Uterus (tissue), 4 donors: ENCODE measurements around the gene OAS3. TPM values are rescaled to one million over a fixed set of nuclear protein-coding genes. Genes with fewer than 3 reads are reported as not detected.

ENCODE experiments used
- DNase-seq, 2 donors: peaks; one replicate each; pipeline ENCODE4 v3.0.0-alpha.2; 2019 to 2020
- H3K27ac ChIP-seq, 2 donors: fragments of 200-600 bp; sonication (generic); 1 replicate in 1 of 2; 2 replicates in 1 of 2; pipeline ENCODE4 v1.5.1; 2016 to 2018
- H3K27me3 ChIP-seq, 2 donors: fragments of 200-600 bp; sonication (generic); one replicate each; pipeline ENCODE4 v1.5.1; 2018 to 2019; ENCODE audit warnings: control low read depth in 1 of 2
- H3K36me3 ChIP-seq, 2 donors: fragments of 200-600 bp; sonication (generic); one replicate each; pipeline ENCODE4 v1.5.1; 2019; ENCODE audit warnings: control low read depth in 1 of 2
- H3K4me1 ChIP-seq, 2 donors: fragments of 200-600 bp; sonication (generic); one replicate each; pipeline ENCODE4 v1.5.1; 2018 to 2019; ENCODE audit warnings: control low read depth in 1 of 2
- H3K4me3 ChIP-seq, 2 donors: fragments of 200-600 bp; sonication (generic); 1 replicate in 1 of 2; 2 replicates in 1 of 2; pipeline ENCODE4 v1.5.1; 2018 to 2019; ENCODE audit warnings: mild to moderate bottlenecking in 1 of 2
- H3K9me3 ChIP-seq, 2 donors: fragments of 200-600 bp; sonication (generic); one replicate each; pipeline ENCODE4 v1.5.1; 2019; ENCODE audit warnings: control low read depth in 1 of 2
- POLR2A ChIP-seq, 2 donors: fragments of 450-650 bp; IDR thresholded peaks; one replicate each; pipeline ENCODE4 v1.6.1; 2016; ENCODE audit warnings: antibody characterized with exemption in 2 of 2, mild to moderate bottlenecking in 1 of 2, moderate library complexity in 1 of 2
- intact Hi-C: fragments of 100-400 bp; cut with DNase I; formaldehyde crosslinking; loops from one replicate; pipeline ENCODE4 v1.15.1; 2023; ENCODE audit warnings: low total_unique reads
- total RNA-seq, 4 donors: library from RNA; depleted of rRNA in 3 of 4; stranded (reverse); fragments of >200 nt in 3 of 4; gene quantifications; one replicate each; pipeline versions ENCODE4 v1.1.0 to v1.2.4, GENCODE V29; 2014 to 2023
- TF ChIP-seq, protein P1 (sequence below), 4 experiments: fragments of 200-600 bp in 2 of 4; fragments of 450-650 bp in 2 of 4; sonication (generic) in 2 of 4; IDR thresholded peaks; one replicate each; pipeline ENCODE4 v1.5.1; 2016 to 2019; ENCODE audit warnings: antibody characterized with exemption in 4 of 4, mild to moderate bottlenecking in 2 of 4, moderate library complexity in 1 of 4
- donor health status: DM: yes; HTN: yes; CAD: no.

OAS3 gene
- total RNA-seq, 4 donors from 2014 or later = 2.1 to 22.8 (median 8.9) TPM

DNA sequence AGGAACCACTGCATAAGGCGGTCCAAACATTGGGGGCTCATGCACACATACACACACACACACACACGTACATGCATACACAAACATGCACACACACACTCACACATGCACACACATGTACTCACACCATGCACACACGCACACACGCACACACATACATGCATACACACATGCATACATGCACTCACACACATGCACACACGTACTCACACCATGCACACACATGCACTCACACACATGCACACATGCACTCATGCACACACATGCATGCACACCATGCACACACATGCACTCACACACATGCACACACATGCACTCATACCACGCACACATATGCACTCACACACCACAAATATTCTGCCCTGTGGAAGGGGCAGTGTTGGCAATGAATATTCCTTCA is 62.2 kb downstream of the OAS3 start:
- intact Hi-C loops = no loop called here
- no peak for TF ChIP-seq POLR2A (IDR thresholded peaks at IDR 0.05)
- TF ChIP-seq, protein P1, sequence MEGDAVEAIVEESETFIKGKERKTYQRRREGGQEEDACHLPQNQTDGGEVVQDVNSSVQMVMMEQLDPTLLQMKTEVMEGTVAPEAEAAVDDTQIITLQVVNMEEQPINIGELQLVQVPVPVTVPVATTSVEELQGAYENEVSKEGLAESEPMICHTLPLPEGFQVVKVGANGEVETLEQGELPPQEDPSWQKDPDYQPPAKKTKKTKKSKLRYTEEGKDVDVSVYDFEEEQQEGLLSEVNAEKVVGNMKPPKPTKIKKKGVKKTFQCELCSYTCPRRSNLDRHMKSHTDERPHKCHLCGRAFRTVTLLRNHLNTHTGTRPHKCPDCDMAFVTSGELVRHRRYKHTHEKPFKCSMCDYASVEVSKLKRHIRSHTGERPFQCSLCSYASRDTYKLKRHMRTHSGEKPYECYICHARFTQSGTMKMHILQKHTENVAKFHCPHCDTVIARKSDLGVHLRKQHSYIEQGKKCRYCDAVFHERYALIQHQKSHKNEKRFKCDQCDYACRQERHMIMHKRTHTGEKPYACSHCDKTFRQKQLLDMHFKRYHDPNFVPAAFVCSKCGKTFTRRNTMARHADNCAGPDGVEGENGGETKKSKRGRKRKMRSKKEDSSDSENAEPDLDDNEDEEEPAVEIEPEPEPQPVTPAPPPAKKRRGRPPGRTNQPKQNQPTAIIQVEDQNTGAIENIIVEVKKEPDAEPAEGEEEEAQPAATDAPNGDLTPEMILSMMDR (IDR thresholded peaks at IDR 0.05) = no peak
- Histone ChIP-seq H3K9me3 (no peaks in the 10 kb centered on the region), H3K4me1 (no peaks in the 10 kb centered on the region), H3K36me3 (no peaks in the 10 kb centered on the region), H3K4me3 (no peak overlapping the region), H3K27ac (no peak overlapping the region), H3K27me3 (no peaks in the 10 kb centered on the region)
- no peak for DNase-seq

GRCh38 chr12:113002155-113002554 is 63.9 kb downstream of the OAS3 start:
- H3K27me3 ChIP-seq = no peaks in the 10 kb centered on the region
- no peaks in the 10 kb centered on the region for H3K36me3 ChIP-seq
- TF ChIP-seq, protein P1 (IDR thresholded peaks at IDR 0.05) = no peak
- no peak for TF ChIP-seq POLR2A (IDR thresholded peaks at IDR 0.05)
- DNase-seq = no peak
- H3K27ac ChIP-seq = no peak overlapping the region
- intact Hi-C loops = no loop called here
- no peaks in the 10 kb centered on the region for H3K4me1 ChIP-seq
- H3K4me3 ChIP-seq = no peak overlapping the region
- no peaks in the 10 kb centered on the region for H3K9me3 ChIP-seq

GRCh38 chr12:113002676-113003075 is 64.4 kb downstream of the OAS3 start:
- Histone ChIP-seq H3K27me3 (no peaks in the 10 kb centered on the region), H3K4me3 (no peak overlapping the region), H3K36me3 (no peaks in the 10 kb centered on the region), H3K4me1 (no peaks in the 10 kb centered on the region), H3K27ac (no peak overlapping the region), H3K9me3 (no peaks in the 10 kb centered on the region)
- DNase-seq = no peak
- TF ChIP-seq POLR2A (IDR thresholded peaks at IDR 0.05) = no peak
- TF ChIP-seq, protein P1 (IDR thresholded peaks at IDR 0.05) = no peak
- intact Hi-C loops = no loop called here

- intact Hi-C loops = no loop called here
- Histone ChIP-seq H3K27me3 (no peaks in the 10 kb centered on the region), H3K4me3 (no peak overlapping the region), H3K4me1 (no peaks in the 10 kb centered on the region), H3K27ac (no peak overlapping the region), H3K36me3 (no peaks in the 10 kb centered on the region), H3K9me3 (no peaks in the 10 kb centered on the region)
- no peak for TF ChIP-seq POLR2A (IDR thresholded peaks at IDR 0.05)
- TF ChIP-seq, protein P1 (IDR thresholded peaks at IDR 0.05) = no peak
- DNase-seq = no peak
Observed at GRCh38 chr12:113003636-113004035, 65.4 kb downstream of the OAS3 start.

DNA sequence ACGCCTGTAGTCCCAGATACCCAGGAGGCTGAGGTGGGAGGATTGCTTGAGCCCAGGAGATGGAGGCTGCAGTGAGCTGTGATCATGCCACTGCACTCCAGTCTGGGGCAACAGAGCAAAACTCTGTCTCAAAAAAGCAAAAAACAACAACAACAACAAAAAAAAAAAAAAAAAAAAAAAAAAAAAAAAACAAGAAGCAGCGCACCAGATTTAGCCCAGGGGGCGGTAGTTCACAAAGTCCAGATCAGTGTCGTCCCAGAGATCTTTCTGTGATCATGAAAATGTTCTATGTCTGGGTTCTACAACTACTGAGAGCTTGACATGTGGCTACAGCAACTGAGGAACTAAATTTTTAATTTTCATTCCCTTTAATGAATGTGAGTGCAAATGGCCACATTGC is 67.5 kb downstream of the OAS3 start:
- DNase-seq = no peak
- intact Hi-C loops = no loop called here
- H3K4me1 ChIP-seq = no peaks in the 10 kb centered on the region
- no peak overlapping the region for H3K4me3 ChIP-seq
- no peaks in the 10 kb centered on the region for H3K9me3 ChIP-seq
- H3K27ac ChIP-seq = no peak overlapping the region
- no peaks in the 10 kb centered on the region for H3K27me3 ChIP-seq
- TF ChIP-seq, protein P1 (IDR thresholded peaks at IDR 0.05) = no peak
- no peak for TF ChIP-seq POLR2A (IDR thresholded peaks at IDR 0.05)
- no peaks in the 10 kb centered on the region for H3K36me3 ChIP-seq
